ENCODE results near the gene TM4SF18.
"Not testable (repeated sequence)": the region's sequence is repeated elsewhere in the genome, so short reads cannot be mapped to it uniquely, and the experiment has no call there.

The TM4SF18 gene, protein sequence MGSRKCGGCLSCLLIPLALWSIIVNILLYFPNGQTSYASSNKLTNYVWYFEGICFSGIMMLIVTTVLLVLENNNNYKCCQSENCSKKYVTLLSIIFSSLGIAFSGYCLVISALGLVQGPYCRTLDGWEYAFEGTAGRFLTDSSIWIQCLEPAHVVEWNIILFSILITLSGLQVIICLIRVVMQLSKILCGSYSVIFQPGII

DNA sequence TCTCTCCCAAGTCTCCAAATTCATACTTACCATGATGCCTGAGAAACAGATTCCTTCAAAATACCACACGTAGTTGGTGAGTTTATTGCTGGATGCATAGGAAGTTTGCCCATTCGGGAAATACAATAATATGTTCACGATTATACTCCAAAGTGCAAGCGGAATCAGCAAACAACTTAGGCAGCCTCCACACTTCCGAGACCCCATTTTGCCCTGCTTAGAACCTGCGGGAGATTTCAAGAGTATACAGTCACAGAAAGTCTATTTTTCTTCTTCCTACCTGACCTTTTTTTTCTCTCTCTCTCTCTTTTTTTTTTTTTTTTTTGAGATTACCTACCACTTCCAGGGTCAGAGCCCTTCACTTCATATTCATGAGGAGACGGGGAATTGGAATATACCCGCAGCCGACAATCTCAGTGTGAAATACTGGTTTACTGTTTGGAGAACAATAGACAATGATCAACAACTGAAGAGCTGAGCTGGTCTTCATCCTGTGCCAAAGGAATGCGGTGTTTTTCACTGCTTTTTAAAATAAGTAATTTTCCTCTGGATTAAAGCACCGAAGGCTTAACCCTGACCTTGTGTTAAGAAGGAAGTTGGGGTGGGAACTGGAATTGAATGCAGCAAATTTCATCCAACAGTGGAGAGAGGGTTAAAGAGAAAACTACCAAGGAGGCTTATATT is at the start of gene TM4SF18:
TSS of gene TM4SF18 (minus strand) at position 461 of the 684 bp plus-strand sequence. CDS start at position 207, 254 bp downstream.
- DNase-seq, result no peak

DNA sequence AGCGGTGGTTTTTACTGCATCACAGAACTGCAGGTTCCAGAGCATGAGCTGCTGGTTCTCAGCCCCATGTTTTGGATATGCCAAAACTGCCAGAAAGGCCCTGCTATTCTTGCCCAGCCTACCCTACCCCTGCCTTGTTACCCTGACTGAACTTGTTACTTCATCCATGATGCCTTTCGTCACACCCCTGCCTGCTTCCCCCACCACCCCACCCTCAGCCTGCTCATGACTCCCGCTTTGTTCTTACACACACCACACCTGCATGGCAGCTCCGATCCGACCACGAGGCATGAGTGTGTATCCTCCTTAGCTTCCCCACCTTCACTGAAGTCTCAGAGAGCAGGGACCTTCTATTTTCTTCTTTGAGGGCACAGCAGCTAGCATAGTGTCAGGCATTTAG is 49.1 kb upstream of the TM4SF18 start:
- no peak for DNase-seq

DNA sequence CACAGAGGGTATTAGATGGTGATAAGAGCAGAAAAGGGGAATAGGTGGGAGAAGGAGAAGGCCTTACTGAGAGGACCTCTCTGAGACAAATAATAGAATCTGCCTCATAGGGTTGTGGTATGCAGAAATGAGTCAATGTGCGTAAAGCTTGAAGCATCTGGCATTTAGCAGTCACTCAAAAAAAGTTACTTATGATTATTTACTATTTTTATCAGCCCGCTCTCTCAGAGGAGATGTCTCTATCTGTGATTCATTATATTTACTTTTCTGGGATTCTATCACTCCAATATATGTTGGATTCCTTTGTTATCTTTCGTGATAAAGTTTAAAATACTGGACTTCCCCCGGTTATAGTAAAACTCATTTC is 48.6 kb upstream of the TM4SF18 start:
- DNase-seq, result no peak

DNA sequence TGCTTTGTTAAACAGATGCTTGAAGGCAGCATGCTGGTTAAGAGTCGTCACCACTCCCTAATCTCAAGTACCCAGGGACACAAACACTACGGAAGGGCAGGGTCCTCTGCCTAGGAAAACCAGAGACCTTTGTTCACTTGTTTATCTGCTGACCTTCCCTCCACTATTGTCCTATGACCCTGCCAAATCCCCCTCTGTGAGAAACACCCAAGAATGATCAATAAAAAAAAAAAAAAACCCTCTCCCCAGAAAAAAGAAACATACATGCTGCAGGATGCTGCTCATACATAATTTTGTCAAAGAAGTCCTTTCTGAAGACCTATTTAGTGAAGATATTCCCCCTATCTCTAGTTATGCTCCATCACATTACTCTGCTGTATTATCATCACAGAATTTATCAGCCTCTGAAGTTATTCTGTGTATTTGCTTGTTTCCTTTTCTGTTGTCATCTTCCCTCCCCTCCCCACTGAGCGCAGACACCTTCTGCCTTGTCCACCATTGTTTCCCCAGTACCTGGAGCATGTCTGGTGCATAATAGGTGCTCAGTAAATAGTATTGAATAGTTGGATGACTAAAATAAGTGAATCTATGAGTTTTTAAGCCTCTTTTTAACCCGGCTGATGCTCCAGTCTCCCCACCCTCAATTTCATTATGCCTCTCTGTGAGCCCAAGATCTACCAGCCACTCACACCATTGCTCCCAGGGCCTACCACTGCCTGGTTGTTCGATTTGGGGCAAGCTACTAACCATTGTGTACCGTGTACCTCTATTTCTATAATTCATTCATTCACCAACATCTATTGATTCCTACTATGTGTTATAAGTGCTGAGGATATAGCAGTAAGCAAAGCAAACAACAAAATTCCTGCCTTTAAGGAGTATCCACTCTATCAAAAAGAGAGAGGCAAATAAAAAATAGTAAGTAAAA is 48.0 kb upstream of the TM4SF18 start:
- no peak for DNase-seq

DNA sequence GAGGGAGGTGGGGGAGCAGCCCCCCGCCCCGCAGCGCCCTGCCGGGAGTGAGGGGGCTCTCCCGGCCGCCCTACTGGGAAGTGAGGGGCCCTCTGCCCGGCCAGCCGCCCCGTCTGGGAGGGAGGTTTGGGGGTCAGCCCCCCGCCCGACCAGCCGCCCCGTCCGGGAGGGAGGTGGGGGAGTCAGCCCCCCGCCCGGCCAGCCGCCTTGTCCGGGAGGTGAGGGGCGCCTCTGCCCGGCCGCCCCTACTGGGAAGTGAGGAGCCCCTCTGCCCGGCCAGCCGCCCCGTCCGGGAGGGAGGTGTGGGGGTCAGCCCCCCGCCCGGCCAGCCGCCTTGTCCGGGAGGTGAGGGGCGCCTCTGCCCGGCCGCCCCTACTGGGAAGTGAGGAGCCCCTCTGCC is 46.8 kb upstream of the TM4SF18 start:
- DNase-seq, result not testable (repeated sequence)

DNA sequence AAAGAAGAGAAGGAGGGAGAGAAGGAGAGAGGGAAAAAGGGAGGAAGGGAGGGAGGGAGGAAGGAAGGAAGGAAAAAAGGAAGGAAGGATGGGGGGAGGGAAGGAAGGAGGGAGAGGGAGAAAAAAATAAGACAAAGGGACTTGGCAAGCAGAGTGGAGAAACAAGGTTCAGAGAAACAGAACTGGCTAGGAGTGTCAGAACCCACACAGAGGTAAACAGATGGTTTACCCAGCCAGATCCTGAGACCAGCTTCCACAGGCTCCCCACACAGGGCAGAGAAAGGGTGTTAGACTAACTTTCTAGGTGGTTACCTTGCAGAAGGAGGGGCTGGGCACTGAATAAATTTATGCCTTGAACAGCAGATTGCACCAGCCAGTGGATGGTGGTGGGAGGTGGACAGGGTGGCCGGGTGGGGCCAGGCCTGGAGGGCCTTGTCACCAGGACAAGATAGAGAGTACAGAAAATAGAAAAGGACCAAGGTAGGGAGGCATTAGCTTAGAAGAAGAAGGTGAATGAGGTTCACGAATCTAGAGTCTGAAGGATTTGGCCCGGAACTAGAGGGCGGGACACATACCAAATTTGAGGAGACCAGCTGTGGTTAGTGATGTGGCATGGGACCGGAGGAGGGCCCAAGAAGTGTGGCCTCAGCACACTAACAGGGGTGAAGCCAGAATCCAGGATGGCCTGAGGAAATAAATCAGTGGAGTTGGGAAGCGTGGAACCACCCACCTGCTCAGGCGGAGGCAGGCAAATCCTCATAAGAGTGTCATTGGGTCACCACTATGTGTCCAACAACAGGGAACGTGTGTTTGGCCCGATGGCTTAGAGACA is 45.3 kb upstream of the TM4SF18 start:
- DNase-seq, result no peak

DNA sequence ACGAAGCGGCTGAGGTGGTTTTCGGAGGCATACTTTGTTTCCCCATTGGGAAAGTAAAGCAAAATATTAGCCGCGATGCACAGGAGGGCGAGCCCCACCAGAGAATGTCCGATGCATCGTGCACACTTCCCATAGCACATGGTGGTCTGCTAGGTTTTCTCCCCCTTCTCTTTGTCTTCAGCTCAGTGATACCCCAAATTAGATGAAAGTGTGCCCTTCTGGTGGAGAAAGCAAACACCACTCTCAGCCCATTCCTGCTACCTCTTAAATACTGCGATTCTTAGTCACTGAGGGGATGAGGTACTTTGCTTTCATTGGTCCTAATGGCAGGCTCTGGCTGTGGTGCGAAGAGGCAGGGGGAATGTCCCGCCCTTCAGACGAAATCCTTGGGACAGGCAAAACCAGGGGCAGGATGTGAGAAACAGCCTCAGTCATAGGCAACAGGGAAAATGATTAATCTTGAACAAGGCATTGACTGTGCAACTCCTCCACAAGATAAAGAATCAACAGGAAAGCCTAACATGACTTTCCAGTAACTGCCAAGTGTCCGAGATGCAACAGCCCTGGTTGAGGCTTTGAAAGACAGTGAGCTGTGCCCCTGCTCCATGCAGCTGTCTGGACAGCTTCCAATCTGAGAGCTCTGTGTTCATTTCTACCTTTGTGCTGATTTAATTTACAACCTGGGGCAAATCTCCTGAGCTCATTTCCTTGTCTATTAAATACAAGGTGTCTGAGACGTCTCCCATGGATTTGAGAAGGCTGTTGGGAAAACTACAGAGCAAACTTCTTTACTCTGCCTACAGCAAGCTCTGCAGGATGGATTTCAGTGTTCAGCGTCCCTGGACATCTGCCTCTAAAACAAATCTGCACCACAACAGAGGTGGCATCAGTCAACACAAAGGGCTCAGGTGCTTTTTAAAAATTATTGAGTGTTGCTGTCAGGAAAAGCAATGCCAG is 44.2 kb upstream of the TM4SF18 start, which contains the start of gene TM4SF1:
TSS of gene TM4SF1 (minus strand) at position 242 of the 957 bp plus-strand sequence. CDS start at position 140, 102 bp downstream.
- DNase-seq, result peak; percentile 38

DNA sequence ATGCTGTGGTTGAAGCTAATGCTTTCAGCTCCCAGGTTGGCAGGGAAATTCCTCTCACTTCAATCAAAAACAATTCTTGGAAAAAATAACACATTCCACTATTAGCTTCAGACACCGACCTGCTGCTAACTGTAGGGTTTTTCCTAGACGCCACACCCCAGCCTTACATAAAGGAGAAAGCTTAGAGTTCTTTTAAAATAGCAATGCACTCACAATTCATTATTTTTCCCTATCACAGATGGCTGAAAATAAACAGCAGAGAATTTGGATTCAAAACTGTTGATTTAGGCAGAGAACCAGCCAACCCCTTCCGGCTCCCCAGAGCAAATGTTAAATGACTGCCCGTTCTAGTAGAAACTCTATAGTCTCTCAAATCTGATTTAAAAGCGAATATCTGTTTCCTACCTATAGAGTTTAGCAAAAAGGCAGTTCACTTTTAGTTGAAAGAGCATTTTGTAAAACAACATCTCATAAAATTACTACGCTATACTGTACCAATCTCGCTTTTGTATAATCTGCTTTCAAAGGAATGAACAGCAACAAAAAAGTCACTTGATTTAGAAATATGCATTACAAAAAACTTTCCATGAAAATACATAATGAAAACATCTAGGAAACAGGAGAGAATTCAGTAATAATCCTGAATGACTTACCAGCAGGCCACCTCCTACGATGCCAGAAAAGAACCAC is 43.4 kb upstream of the TM4SF18 start:
- DNase-seq, result peak; percentile 69

DNA sequence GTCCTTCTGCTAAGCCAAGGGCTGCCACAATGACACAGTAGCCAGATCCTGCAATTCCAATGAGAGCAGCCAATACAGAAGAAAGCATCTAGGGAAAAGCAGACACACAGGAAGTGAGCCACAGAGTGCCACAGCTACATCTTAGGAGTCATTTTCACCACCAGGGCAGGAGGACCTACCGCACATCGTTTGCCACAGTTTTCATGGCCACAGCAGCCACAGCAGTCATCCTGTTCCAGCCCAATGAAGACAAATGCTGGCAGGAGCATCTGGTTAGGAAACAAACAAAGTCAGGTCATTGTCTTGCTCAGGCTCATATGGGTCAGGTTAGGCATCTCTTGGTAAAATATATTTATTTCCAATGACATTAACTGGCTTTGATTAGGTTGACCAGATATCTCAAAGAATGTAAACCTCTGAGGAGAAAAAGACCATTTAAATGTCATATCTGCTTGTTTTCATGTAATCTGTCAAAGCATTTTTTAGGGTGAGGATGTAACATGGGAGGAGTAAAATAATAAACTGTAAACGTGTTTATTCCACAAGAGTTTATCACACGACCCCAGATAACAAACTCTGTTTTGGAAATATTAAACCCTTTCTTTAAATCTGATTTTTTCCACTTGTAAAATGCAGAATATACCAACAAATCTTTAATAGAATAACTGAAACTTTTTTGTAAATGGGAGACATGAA is 42.2 kb upstream of the TM4SF18 start:
- no peak for DNase-seq

DNA sequence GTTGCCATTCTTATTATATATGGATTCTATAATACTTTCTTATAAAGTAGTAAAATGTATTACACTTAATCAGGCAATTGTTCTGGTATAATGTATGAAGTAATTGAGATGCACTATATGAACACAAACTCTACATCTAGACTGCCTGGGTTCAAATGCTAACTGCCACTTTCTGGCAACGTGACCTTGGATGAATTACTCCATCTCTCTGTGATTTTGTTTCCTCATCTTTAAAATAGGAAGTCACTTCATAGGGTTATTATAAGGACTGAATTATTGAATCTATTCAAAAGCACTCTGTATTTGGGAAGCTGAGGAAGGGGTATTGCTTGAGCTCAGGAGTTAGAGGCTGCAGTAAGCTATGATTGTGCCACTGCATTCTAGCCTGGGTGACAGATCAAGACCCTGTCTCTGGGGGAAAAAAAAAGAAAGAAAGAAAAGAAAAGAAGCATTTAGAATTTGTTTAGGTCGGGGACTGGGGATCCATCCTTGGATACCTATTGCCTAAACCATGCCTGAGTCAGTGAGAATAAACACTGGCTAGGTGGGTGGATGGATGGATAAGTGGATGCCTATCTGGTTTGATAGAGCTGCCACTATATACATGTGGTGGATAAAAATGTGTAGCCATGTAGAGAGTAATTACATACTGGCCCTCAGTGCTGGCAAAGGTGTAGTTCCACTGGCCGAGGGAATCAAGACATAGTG is 41.5 kb upstream of the TM4SF18 start:
- DNase-seq, result no peak

DNA sequence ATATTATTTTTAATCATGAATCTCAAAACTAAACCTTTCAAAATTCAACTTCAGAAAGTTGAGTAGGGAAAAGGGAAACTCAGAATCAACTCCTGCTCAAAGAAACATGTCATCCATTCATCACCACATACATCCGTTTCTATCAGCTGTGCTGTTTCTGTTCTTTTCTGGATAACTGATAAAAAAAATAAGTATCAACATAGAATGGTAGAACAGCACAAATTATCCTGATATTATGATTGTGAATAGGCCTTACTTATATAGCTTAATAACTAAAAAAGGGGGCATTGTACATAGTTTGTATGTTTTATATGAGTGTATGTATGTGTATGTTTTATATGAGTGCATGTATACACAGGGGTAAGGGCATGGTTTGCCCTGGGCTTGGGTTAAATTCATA is 41.0 kb upstream of the TM4SF18 start:
- no peak for DNase-seq

DNA sequence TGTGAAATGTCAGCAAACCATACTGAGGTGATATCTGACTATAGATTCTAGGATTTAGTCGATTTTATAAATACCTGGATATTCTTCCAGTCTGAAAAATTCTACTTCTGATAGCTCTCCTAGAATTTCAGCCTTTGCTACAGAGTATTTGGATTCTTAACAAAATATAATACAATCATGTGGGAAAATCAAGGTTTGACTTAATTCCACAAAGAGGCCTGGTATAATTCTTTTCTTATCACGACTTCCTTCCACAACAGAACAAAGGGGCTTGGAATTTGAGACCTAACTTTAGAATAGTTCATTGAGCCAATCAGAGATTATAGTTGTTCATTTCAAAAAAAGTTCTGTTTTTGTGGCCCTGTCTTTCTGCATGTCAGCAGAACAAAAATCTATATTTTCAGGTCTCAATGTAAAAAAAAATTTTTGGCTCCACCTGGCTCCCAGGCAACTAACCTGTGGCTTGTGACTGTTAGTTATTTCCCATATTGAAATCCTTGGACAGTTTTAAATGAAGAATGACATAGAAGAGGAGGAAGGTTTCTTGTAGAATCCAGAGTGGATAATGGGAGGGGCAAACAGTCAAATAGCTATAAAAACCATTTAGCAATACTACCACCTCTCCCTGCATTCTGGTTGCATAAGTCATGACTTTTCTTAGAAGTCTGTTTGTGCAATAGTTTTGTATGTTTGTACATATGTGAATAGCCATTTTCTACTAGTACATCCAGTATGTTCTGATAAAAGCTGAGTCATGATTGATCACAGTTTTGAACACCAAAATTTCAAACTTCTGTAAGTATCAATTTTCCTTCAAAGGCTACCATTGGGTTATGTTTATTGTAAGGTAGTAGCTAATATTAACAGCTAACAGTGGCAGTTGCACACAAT is 40.0 kb upstream of the TM4SF18 start:
- no peak for DNase-seq

DNA sequence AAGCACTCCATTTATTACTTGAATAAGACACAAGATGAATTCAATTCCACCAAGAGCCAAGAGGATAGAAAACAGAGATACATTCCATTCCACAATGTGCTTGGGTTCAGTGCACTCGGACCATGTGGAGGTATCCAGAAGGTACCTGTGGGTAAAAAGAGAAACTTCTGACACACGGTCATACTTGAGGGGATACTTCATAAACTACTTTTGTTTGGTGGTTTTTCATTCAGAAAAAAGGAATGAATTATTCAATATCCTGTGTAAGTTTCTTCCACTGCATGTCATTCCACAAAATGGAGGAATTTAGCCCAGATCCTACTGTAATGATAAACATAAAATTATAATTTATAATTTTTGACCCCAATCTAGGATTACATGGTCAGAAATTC is 38.3 kb upstream of the TM4SF18 start:
- no peak for DNase-seq

DNA sequence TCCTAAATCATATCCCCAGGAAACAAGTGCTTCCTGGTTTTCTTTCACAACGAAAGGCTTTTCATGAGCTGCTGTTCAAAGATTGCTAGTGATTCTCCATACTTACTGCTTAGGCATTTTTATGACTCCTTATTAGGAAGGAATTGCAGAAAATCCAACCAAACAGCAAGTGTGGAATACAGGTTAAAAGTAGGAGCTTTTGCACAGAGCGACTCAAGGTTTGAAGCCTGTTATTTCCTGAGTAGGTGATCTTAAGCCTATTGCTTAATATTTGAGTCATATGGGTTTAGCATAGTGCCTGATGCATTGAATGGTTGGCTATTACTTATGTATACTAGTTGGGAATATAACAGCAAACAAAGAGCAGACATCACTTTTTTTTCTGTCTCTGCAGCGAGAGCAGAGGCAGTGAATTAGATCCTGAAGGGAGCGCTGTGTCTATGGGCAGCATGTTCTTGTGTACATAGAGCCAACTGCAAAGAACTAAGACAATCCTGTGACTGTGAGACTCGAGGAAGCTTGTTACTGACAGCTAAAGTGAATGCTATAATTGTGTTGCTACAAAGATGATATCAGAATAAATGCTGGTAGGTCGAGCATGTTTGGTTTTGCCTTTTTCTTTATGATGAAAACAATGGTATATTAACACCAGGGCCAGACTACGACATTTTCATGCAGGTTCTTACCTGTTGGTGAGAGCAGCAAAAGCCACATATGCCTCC is 37.7 kb upstream of the TM4SF18 start:
- DNase-seq, result peak; percentile 12

DNA sequence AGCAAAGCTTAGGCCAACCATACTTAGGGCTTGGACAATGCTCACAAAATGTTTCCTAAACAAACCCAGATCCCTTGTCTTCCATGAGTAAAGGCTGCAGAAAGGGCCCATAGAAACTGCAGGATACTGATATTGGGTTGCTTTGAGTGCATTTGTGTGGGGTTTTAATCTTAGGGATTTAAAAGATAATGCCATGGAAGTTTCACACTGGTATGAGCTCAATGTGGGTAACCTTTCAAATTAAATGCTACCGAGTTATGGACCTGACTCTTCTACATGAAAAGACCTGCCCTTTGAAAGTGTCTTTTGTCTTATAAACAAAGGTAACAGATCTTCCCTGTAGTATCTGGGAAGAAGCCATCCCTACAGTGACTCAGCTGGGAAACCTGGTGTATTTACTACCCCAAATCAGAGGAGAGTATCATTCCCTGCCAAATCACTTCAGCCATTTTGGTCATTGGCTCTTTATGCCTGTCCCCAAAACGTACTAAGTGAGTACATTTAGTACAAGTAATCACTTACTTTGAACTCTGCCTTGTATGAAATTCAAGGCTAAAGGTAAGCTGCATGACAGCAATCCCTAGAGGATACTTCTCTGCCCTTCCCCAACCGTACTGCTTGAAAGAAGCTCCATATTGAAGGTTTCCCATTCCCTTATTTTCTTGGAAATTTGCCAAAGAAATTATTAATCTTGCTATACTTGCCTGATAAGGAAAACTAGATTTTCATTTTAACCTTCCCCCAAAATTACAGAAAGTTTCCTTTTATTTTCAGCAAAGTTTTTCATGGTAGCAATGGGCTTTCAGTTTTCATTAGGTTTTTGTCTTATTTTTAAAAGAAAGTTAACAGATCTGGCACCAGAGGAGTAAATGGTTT is 36.8 kb upstream of the TM4SF18 start:
- DNase-seq, result no peak

DNA sequence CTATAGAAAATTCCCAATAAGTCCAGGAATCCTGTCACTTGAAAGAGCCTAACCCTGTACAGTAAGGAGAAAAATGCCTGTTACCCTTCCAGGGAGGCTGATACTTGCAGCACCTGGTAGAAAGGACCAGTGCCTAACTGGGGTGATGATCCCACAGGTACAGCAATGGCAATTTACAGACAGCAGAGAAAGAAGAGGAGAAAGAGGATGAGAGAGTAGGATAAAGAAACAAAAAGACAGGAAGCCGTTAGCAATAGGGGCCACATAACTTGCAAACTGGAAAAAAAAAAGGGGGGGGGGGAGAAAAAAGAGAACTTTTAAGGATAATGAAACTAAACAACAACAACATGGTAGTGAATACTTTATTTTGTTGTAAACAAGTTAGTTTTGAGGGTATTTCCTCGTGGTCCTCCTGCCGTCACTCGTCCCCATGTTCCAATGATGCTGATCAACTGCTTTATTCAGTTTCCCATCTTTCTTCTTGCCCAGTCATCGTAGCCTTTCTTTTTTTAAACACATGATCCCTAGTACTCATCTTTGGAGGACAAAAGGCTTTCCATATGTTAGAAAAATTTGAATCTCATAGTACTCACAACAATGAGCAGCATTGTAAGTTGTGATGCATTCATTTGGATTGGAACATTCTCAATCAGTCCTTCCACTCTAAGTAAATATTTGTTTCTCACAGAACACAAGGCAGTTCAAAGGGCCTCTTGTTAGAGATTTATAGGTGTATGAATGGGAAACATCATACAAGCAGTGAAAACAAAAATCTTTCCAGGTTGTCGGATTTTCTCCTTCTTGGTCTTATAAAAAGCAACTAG is 35.5 kb upstream of the TM4SF18 start:
- DNase-seq, result no peak

All from eye (tissue), 1 donor.